VCaP (cell line): ENCODE data around the gene TMEM156.

Experiments used
- H3K27ac ChIP-seq: fragments of 450-650 bp; 2 replicates; pipeline ENCODE4 v1.5.1; 2017
- TF ChIP-seq, protein P1 (sequence below): fragments of 450-650 bp; conservative IDR thresholded peaks from 2 replicates; pipeline ENCODE4 v1.5.1; 2017; ENCODE audit warnings: mild to moderate bottlenecking, moderate library complexity

The TMEM156 gene

DNA sequence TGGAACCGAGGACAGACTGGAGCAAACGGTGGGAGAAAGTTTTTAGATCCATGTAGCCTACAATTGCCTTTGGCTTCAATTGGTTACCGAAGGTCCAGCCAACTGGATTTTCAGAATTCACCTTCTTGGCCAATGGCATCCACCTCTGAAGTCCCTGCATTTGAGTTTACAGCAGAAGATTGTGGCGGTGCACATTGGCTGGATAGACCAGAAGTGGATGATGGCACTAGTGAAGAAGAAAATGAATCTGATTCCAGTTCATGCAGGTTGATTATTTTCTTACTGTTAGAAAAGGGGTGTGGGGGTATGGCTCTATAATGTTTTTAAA is 30.5 kb upstream of the TMEM156 start:
- no peak overlapping the region for H3K27ac ChIP-seq
- TF ChIP-seq, protein P1, sequence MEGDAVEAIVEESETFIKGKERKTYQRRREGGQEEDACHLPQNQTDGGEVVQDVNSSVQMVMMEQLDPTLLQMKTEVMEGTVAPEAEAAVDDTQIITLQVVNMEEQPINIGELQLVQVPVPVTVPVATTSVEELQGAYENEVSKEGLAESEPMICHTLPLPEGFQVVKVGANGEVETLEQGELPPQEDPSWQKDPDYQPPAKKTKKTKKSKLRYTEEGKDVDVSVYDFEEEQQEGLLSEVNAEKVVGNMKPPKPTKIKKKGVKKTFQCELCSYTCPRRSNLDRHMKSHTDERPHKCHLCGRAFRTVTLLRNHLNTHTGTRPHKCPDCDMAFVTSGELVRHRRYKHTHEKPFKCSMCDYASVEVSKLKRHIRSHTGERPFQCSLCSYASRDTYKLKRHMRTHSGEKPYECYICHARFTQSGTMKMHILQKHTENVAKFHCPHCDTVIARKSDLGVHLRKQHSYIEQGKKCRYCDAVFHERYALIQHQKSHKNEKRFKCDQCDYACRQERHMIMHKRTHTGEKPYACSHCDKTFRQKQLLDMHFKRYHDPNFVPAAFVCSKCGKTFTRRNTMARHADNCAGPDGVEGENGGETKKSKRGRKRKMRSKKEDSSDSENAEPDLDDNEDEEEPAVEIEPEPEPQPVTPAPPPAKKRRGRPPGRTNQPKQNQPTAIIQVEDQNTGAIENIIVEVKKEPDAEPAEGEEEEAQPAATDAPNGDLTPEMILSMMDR, result no peak

DNA sequence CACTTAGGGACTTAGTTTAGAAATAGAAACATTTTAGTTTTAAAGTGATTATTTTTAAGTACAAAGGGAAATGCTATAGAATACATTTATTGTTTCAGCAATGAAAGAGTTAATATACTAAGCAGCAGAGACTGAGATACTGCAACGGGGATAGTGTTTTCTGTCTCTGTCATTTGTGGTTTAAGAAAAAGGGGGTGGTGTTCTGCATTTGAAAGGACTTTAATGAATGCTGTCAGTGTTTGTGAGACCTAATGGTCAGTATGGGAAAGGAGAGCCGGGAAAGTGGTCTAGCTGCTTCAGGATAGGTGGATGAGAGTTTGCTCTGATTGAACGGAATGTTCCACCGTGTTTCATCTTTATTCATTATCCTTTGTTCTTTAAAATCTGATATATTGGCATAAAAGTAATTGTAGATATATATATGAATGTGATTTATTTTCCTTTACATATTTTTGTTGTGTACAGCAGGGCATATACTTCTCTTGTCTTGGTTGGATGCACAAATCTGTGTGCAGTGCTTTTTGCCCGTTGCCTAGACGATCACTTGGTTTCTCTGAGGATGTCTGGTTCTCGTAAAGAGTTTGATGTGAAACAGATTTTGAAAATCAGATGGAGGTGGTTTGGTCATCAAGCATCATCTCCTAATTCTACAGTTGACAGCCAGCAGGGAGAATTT is 30.0 kb upstream of the TMEM156 start, which contains the start of gene KLHL5:
Gene KLHL5 (plus strand): TSS at position 139 of the 676 bp plus-strand sequence. CDS start 421 bp downstream, at position 560.
- TF ChIP-seq, protein P1, result no peak
- H3K27ac ChIP-seq, result no peak within 1 kb of the TSS

DNA sequence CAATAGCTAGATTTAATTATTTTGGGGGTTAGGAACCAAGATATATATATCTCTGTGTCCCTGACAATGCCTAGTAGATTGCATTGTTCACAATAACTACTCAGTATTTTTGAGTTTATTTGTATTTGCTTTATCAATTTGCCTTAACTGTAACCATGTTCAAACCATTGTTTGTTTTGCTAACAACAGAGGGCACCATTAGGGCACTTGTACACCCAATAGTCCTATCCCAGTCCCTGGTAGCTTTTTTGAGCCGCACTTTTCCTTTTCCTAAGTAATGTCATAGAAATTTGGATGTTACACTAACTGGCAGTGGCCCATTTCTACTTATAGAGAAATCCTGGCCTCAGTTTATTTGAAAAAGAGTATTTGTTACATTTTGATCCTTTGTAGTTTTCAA is 29.2 kb upstream of the TMEM156 start:
- H3K27ac ChIP-seq, result no peak overlapping the region
- TF ChIP-seq, protein P1, result no peak

DNA sequence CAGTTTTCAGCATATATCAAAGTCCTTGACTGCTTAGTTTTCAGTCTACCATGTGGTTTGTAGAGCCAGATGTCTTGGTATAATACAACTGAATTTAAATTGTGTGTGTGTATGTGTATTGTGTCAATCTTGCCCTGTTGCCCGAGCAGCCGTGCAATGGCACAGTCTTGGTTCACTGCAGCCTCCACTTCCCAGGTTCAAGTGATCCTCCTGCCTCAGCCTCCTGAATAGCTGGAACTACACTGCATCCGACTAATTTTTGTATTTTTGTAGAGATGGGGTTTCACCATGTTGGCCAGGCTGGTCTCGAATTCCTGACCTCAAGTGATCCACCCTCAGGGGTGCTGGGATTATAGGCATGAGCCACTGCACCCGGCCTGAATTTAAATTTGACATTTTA is 23.8 kb upstream of the TMEM156 start:
- H3K27ac ChIP-seq, result no peak overlapping the region
- TF ChIP-seq, protein P1, result no peak

DNA sequence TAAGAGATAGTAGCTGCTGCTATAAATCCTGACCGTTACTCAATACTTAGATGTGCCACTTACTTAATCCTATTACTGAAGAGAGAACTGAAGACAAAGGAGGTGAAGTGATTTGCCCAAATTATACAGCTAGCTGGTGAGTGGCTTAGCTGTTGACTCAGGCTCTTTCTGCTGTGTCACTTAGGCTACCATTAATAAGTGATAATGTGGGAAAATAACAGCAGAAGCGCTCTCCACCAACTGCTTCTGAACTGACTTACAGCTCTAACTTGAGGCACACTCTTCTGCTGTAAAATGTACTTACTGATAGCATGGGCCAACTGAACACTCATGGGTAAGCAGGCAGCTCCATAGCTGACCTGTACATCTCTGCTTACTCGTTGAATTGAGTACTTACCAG is 22.3 kb upstream of the TMEM156 start:
- H3K27ac ChIP-seq, result no peak overlapping the region

DNA sequence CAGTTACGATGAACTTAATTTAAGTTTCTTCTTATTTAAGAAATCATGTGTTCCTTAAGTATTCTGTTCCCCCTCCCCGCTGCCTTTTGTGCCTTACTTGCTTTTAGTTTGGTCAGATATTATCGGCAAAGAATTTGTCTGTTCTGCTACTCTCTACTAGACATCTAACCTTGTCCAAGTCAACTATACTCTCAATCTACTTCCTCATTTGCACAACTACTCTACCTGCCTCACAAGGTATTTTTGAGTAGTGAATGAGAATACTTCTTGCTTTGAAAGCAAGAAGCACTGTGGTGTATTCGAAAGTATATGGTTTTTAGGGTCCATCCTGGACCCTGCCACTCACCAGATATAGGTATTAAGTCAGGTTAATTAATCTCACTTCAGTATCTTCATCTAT is 21.8 kb upstream of the TMEM156 start:
- H3K27ac ChIP-seq, result no peak overlapping the region
- TF ChIP-seq, protein P1, result no peak

More for the DNA sequence above, 22.3 kb upstream of the TMEM156 start:
- TF ChIP-seq, protein P1, result no peak

DNA sequence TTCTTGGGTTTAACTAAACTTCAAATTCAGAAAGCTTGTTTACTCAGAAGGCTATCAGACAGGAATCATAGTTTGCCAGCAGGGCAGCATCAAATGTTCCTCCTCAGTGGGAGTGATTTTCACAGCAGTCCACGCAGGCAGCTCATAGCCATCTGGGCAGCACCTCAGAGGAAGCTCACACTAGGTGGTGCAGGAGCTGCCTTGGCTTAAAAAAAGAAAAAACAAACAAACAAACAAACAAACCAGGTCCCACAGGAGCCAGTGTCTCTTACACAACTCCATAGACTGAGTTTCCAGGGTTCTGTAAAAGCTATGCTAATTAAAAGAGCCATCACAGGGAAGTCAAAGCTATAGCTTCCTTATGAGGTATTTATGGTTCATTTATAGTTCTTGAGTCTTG is 19.3 kb upstream of the TMEM156 start:
- TF ChIP-seq, protein P1, result no peak
- H3K27ac ChIP-seq, result no peak overlapping the region
